ENCODE results near the gene SYTL3. TPM values are rescaled to one million over a fixed set of nuclear protein-coding genes. Genes with fewer than 3 reads are reported as not detected.

Gene SYTL3
- total and polyA plus RNA-seq, 2 of the 8 experiments (the other 6 are each of a cell fraction or from before 2014, with no cell fraction given) = 0.27 to 0.99 TPM

DNA sequence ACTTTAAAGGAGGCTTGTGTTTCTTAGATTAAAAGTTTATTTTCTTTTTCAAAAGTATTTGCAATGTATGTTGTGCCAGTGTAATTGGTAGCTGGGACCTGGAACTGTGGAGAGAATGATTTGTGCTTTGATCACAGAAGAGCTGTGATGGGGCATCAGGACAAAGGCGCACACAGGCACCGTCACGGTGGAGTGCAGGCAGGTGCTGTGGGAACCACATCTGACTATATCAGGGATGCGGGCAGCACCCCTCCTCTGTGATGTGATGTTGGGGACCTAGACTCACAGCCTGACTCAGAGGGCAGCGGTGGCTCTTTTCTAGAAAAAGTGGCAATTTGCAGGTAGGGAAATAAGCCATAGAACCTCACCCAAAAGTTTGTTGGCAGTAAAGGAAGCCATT, 34.5 kb downstream of the SYTL3 start:
- no peaks in the 10 kb centered on the region for H3K36me3 ChIP-seq (ENCODE audit: control insufficient read depth in 2 of 4, insufficient read depth in 4 of 4, low read length in 3 of 4)
- no peak overlapping the region for H4K8ac ChIP-seq (ENCODE audit: extremely low read depth, insufficient read depth, low read length)
- no peak overlapping the region for H2AFZ ChIP-seq (ENCODE audit: low read length)
- H3K4me3 ChIP-seq (ENCODE audit: extremely low read depth in 1 of 4, insufficient read depth in 2 of 4, low read depth in 3 of 4, low read length in 4 of 4) = no peak overlapping the region
- no peak overlapping the region for H2AK5ac ChIP-seq (ENCODE audit: low read depth, low read length)
- CTCF ChIA-PET (ENCODE audit: partially characterized antibody) = interaction anchor here (0.7 to 2.9 kb wide), 3 partner anchors 23 to 322 kb away, joined by 3 to 17 read pairs (median 3); no protein-coding TSS in a partner anchor
- H2BK12ac ChIP-seq (ENCODE audit: low read depth, low read length) = no peak overlapping the region
- no peak overlapping the region for H3K27ac ChIP-seq (ENCODE audit: low read depth, low read length)
- no peak overlapping the region for H3K4me2 ChIP-seq (ENCODE audit: insufficient read depth in 1 of 2, low read depth in 2 of 2, low read length in 2 of 2)
- H3K79me2 ChIP-seq (ENCODE audit: control insufficient read depth in 1 of 2, insufficient read depth in 2 of 2, low read length in 2 of 2) = no peaks in the 10 kb centered on the region
- no peak overlapping the region for H4K91ac ChIP-seq (replicated peaks; ENCODE audit: insufficient read length, low read length)
- H4K5ac ChIP-seq (ENCODE audit: insufficient read length, low read depth, low read length) = no peak overlapping the region
- H3K4ac ChIP-seq (replicated peaks; ENCODE audit: insufficient read length, low read depth, low read length) = no peak overlapping the region
- H2BK20ac ChIP-seq (ENCODE audit: low read length) = no peak overlapping the region
- 93% methylated on average over 5 of the region's 5 CpGs; no CpG with 5 or more reads in 1 of the 2 experiments for WGBS, 2 experiments (ENCODE audit: extremely low coverage in 1 of 2, insufficient coverage in 1 of 2, insufficient read length in 1 of 2, insufficient replicate concordance in 2 of 2, low coverage in 1 of 2, low lambda C conversion rate in 2 of 2, missing lambda C conversion rate in 1 of 2)
- no peaks in the 10 kb centered on the region for H4K20me1 ChIP-seq (replicated peaks in 1 of 2; ENCODE audit: control insufficient read depth in 1 of 2, insufficient read depth in 2 of 2, low read length in 2 of 2)
- no peaks in the 10 kb centered on the region for H3K27me3 ChIP-seq (replicated peaks in 1 of 4; ENCODE audit: control insufficient read depth in 3 of 4, extremely low read depth in 1 of 4, insufficient read depth in 3 of 4, low read length in 3 of 4)
- H2BK5ac ChIP-seq (ENCODE audit: low read depth, low read length) = no peak overlapping the region
- H3K56ac ChIP-seq (replicated peaks; ENCODE audit: insufficient read length, low read depth, low read length) = no peak overlapping the region
- H3K79me1 ChIP-seq (ENCODE audit: low read depth, low read length) = no peaks in the 10 kb centered on the region
- H2BK15ac ChIP-seq (ENCODE audit: low read length) = no peak overlapping the region
- POLR2A ChIA-PET (ENCODE audit: partially characterized antibody) = interaction anchor here (0.9 to 1.4 kb wide), 2 partner anchors 40 to 73 kb away, joined by 3 read pairs; partner anchors contain the start of gene DYNLT1
- no peaks in the 10 kb centered on the region for H3K4me1 ChIP-seq (replicated peaks in 1 of 4; ENCODE audit: control insufficient read depth in 3 of 4, insufficient read depth in 4 of 4, low read length in 3 of 4)
- no peak overlapping the region for H3K18ac ChIP-seq (ENCODE audit: extremely low read depth, low read length)
- H3K23me2 ChIP-seq (ENCODE audit: low read depth, low read length) = no peaks in the 10 kb centered on the region
- H3K9me3 ChIP-seq (ENCODE audit: insufficient read depth in 2 of 2, low read depth in 1 of 2, low read length in 1 of 2) = no peaks in the 10 kb centered on the region
- DNase-seq (ENCODE audit: low read depth in 1 of 2, low spot score in 2 of 2) (no peak), FAIRE-seq (no peak)
- no peak overlapping the region for H2BK120ac ChIP-seq (replicated peaks; ENCODE audit: low read depth, low read length)
- no peak overlapping the region for H3K23ac ChIP-seq (ENCODE audit: insufficient read length)
- H3K14ac ChIP-seq (ENCODE audit: insufficient read length) = no peak overlapping the region
- no peak overlapping the region for H3K9ac ChIP-seq (replicated peaks in 1 of 4; ENCODE audit: extremely low read depth in 1 of 4, low read depth in 3 of 4, low read length in 3 of 4)
- TF ChIP-seq SRF (IDR thresholded peaks at IDR 0.05; ENCODE audit: low read depth, low read length) (no peak), SP2 (IDR thresholded peaks at IDR 0.05; ENCODE audit: low read length) (no peak), SUZ12 (IDR thresholded peaks at IDR 0.05; ENCODE audit: low read length) (no peak), POLR2A (IDR thresholded peaks at IDR 0.05; ENCODE audit: control extremely low read depth in 1 of 2, low read depth in 2 of 2, low read length in 2 of 2) (no peak), RAD21 (IDR thresholded peaks at IDR 0.05 in 1 of 2, conservative IDR thresholded peaks at IDR 0.05 in 1 of 2; ENCODE audit: low read depth in 2 of 2, low read length in 2 of 2) (no peak), SP4 (IDR thresholded peaks at IDR 0.05; ENCODE audit: low read length) (no peak), HDAC6 (IDR thresholded peaks at IDR 0.05; ENCODE audit: low read depth, low read length) (no peak), NRF1 (IDR thresholded peaks at IDR 0.05; ENCODE audit: low read depth, low read length) (no peak), JUND (IDR thresholded peaks at IDR 0.05; ENCODE audit: low read length) (no peak), CREB1 (IDR thresholded peaks at IDR 0.05) (no peak), TAF7 (optimal IDR thresholded peaks at IDR 0.05; ENCODE audit: borderline replicate concordance, low read depth, low read length) (no peak), CBX8 (IDR thresholded peaks at IDR 0.05; ENCODE audit: borderline replicate concordance, low read depth, low read length) (no peak), PHF8 (conservative IDR thresholded peaks at IDR 0.05; ENCODE audit: low read depth, low read length) (no peak), KDM5A (IDR thresholded peaks at IDR 0.05; ENCODE audit: low read length) (no peak)
- TF ChIP-seq, protein P1, sequence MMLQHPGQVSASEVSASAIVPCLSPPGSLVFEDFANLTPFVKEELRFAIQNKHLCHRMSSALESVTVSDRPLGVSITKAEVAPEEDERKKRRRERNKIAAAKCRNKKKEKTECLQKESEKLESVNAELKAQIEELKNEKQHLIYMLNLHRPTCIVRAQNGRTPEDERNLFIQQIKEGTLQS (IDR thresholded peaks at IDR 0.05; ENCODE audit: insufficient read depth, low read depth, low read length) = no peak
